ENCODE results near the gene PLEKHF1.

PLEKHF1 gene

GRCh38 chr19:29671393-29672160 lies 6.3 kb downstream of the PLEKHF1 start:
- no peak overlapping the region for H3K4me3 ChIP-seq (ENCODE audit: low read depth, low read length)
- peak; percentile 79 for TF ChIP-seq CTCF (IDR thresholded peaks at IDR 0.05; ENCODE audit: borderline replicate concordance, insufficient read depth, low read depth, low read length)

- no peak for TF ChIP-seq CTCF (IDR thresholded peaks at IDR 0.05; ENCODE audit: borderline replicate concordance, insufficient read depth, low read depth, low read length)
- no peak overlapping the region for H3K4me3 ChIP-seq (ENCODE audit: low read depth, low read length)
Measured at GRCh38 chr19:29672319-29672932, 7.2 kb downstream of the PLEKHF1 start.

DNA sequence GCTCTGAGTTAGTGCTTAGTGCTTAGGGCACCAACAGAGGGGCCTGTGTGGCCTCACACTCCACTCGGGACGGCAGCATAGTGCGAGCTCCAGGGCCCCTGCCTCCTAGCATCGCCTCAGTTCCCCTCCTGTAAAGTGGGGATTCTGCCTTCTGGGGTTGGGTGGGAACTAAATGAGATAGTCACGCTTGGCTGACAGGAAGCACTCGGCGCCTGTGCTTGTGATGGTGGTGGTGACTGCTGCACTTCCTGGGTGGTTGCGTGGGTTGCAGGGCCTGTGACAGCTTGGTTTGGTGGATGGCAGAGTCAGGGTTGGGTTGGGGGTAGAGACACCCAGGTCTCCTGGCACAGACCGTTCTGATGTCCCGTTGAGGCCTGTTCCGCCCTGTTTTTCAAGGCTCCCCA lies 7.7 kb downstream of the PLEKHF1 start:
- H3K4me3 ChIP-seq (ENCODE audit: low read depth, low read length): no peak overlapping the region
- no peak for TF ChIP-seq CTCF (IDR thresholded peaks at IDR 0.05; ENCODE audit: borderline replicate concordance, insufficient read depth, low read depth, low read length)

GRCh38 chr19:29673451-29674371 lies 8.4 kb downstream of the PLEKHF1 start:
- H3K4me3 ChIP-seq (ENCODE audit: low read depth, low read length): no peak overlapping the region
- no peak for TF ChIP-seq CTCF (IDR thresholded peaks at IDR 0.05; ENCODE audit: borderline replicate concordance, insufficient read depth, low read depth, low read length)

DNA sequence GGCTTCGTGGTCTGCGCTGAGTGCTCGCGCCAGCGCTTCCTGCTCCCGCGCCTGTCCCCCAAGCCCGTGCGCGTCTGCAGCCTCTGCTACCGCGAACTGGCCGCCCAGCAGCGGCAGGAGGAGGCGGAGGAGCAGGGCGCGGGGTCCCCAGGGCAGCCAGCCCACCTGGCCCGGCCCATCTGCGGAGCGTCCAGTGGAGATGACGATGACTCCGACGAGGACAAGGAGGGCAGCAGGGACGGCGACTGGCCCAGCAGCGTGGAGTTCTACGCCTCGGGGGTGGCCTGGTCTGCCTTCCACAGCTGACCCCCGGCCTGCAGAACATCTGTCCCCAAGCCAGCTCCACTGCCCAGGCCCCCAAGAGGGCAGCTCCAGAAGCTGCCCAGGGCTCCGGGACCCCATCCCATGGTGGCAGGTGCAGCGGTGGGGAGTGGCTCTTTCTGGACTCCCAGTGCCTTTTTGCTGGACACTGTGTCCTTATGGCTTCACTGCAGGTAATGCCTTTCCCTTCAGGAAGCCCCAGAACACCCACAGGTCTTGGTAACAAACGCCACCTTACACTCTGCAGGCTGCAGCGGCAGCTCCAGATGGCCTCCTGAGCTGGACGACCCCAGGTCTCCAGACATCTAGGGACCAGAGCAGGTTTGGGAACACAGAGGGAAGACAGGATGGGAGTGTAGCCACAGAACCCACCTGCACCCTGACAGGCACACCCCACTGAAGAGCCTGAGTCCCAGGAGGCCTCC lies 9.3 kb downstream of the PLEKHF1 start:
- no peak for TF ChIP-seq CTCF (IDR thresholded peaks at IDR 0.05; ENCODE audit: borderline replicate concordance, insufficient read depth, low read depth, low read length)
- no peak overlapping the region for H3K4me3 ChIP-seq (ENCODE audit: low read depth, low read length)

GRCh38 chr19:29675120-29675649 lies 9.9 kb downstream of the PLEKHF1 start:
- TF ChIP-seq CTCF (IDR thresholded peaks at IDR 0.05; ENCODE audit: borderline replicate concordance, insufficient read depth, low read depth, low read length): no peak
- H3K4me3 ChIP-seq (ENCODE audit: low read depth, low read length): no peak overlapping the region
